SH-SY5Y (cell line): ENCODE measurements around the gene NBAS.

Experiments
- GATA2 ChIP-seq: IDR thresholded peaks from 2 replicates; pipeline ENCODE4 v1.6.1; 2011; ENCODE audit warnings: mild to moderate bottlenecking, low read depth, low read length
- GATA3 ChIP-seq: IDR thresholded peaks from 2 replicates; pipeline ENCODE4 v1.6.1; 2011; ENCODE audit warnings: low read depth, mild to moderate bottlenecking, low read length, moderate library complexity

GRCh38 chr2:15605721-15606120 lies 44.6 kb upstream of the NBAS start:
- TF ChIP-seq GATA3 (no peak), GATA2 (no peak)
